Uterus (tissue), 4 donors: ENCODE measurements around the gene CMTM5. TPM values are rescaled to one million over a fixed set of nuclear protein-coding genes. Genes with fewer than 3 reads are reported as not detected.

Experiments used
- DNase-seq, 2 donors: peaks; one replicate each; pipeline ENCODE4 v3.0.0-alpha.2; 2019 to 2020
- H3K27ac ChIP-seq, 2 donors: fragments of 200-600 bp; sonication (generic); 1 replicate in 1 of 2; 2 replicates in 1 of 2; pipeline ENCODE4 v1.5.1; 2016 to 2018
- H3K27me3 ChIP-seq, 2 donors: fragments of 200-600 bp; sonication (generic); one replicate each; pipeline ENCODE4 v1.5.1; 2018 to 2019; ENCODE audit warnings: control low read depth in 1 of 2
- H3K36me3 ChIP-seq, 2 donors: fragments of 200-600 bp; sonication (generic); one replicate each; pipeline ENCODE4 v1.5.1; 2019; ENCODE audit warnings: control low read depth in 1 of 2
- H3K4me1 ChIP-seq, 2 donors: fragments of 200-600 bp; sonication (generic); one replicate each; pipeline ENCODE4 v1.5.1; 2018 to 2019; ENCODE audit warnings: control low read depth in 1 of 2
- H3K4me3 ChIP-seq, 2 donors: fragments of 200-600 bp; sonication (generic); 1 replicate in 1 of 2; 2 replicates in 1 of 2; pipeline ENCODE4 v1.5.1; 2018 to 2019; ENCODE audit warnings: mild to moderate bottlenecking in 1 of 2
- H3K9me3 ChIP-seq, 2 donors: fragments of 200-600 bp; sonication (generic); one replicate each; pipeline ENCODE4 v1.5.1; 2019; ENCODE audit warnings: control low read depth in 1 of 2
- CTCF ChIP-seq, 4 experiments: fragments of 200-600 bp in 2 of 4; fragments of 450-650 bp in 2 of 4; sonication (generic) in 2 of 4; IDR thresholded peaks; one replicate each; pipeline ENCODE4 v1.5.1; 2016 to 2019; ENCODE audit warnings: antibody characterized with exemption in 4 of 4, mild to moderate bottlenecking in 2 of 4, moderate library complexity in 1 of 4
- POLR2A ChIP-seq, 2 donors: fragments of 450-650 bp; IDR thresholded peaks; one replicate each; pipeline ENCODE4 v1.6.1; 2016; ENCODE audit warnings: antibody characterized with exemption in 2 of 2, mild to moderate bottlenecking in 1 of 2, moderate library complexity in 1 of 2
- intact Hi-C: fragments of 100-400 bp; cut with DNase I; formaldehyde crosslinking; loops from one replicate; pipeline ENCODE4 v1.15.1; 2023; ENCODE audit warnings: low total_unique reads
- total RNA-seq, 4 donors: library from RNA; depleted of rRNA in 3 of 4; stranded (reverse); fragments of >200 nt in 3 of 4; gene quantifications; one replicate each; pipeline versions ENCODE4 v1.1.0 to v1.2.4, GENCODE V29; 2014 to 2023
- donor health status: DM: yes; HTN: yes; CAD: no.

CMTM5 gene
- total RNA-seq, 4 donors from 2014 or later = 1.3 to 14.9 (median 6.5) TPM; not detected in 1

GRCh38 chr14:23373041-23373440 is 3.8 kb upstream of the CMTM5 start:
- Histone ChIP-seq H3K9me3 (no peaks in the 10 kb centered on the region), H3K4me1 (no peaks in the 10 kb centered on the region), H3K27me3 (no peaks in the 10 kb centered on the region), H3K4me3 (no peak overlapping the region), H3K27ac (no peak overlapping the region), H3K36me3 (no peaks in the 10 kb centered on the region)
- intact Hi-C loops = no loop called here
- TF ChIP-seq CTCF (IDR thresholded peaks at IDR 0.05) (no peak), POLR2A (IDR thresholded peaks at IDR 0.05) (no peak)
- DNase-seq = no peak

- no peaks in the 10 kb centered on the region for H3K4me1 ChIP-seq
- DNase-seq = no peak
- no peak for TF ChIP-seq CTCF (IDR thresholded peaks at IDR 0.05)
- TF ChIP-seq POLR2A (IDR thresholded peaks at IDR 0.05) = no peak
- no peak overlapping the region for H3K27ac ChIP-seq
- intact Hi-C loops = loop anchor here (5.0 kb wide), 1 partner anchor 48 kb away; no protein-coding TSS in a partner anchor
- H3K9me3 ChIP-seq = no peaks in the 10 kb centered on the region
- H3K36me3 ChIP-seq = no peaks in the 10 kb centered on the region
- no peak overlapping the region for H3K4me3 ChIP-seq
- no peaks in the 10 kb centered on the region for H3K27me3 ChIP-seq
Observed at GRCh38 chr14:23375527-23376251, 1.2 kb upstream of the CMTM5 start.

GRCh38 chr14:23377198-23377550 is 328 bp downstream of the CMTM5 start:
- DNase-seq = no peak
- Histone ChIP-seq H3K4me3 (no peak overlapping the region), H3K9me3 (no peaks in the 10 kb centered on the region), H3K36me3 (no peaks in the 10 kb centered on the region), H3K4me1 (no peaks in the 10 kb centered on the region), H3K27me3 (no peaks in the 10 kb centered on the region), H3K27ac (peak overlapping the region in 1 of 2 donors; percentile 10)
- TF ChIP-seq CTCF (IDR thresholded peaks at IDR 0.05) = no peak
- no peak for TF ChIP-seq POLR2A (IDR thresholded peaks at IDR 0.05)
- intact Hi-C loops = loop anchor here (5.0 kb wide), 1 partner anchor 50 kb away; no protein-coding TSS in a partner anchor

GRCh38 chr14:23377573-23378563 is 1.0 kb downstream of the CMTM5 start:
- Histone ChIP-seq H3K27me3 (no peaks in the 10 kb centered on the region), H3K4me1 (no peaks in the 10 kb centered on the region), H3K36me3 (no peaks in the 10 kb centered on the region), H3K4me3 (no peak overlapping the region), H3K9me3 (no peaks in the 10 kb centered on the region), H3K27ac (no peak overlapping the region)
- no peak for TF ChIP-seq CTCF (IDR thresholded peaks at IDR 0.05)
- no peak for TF ChIP-seq POLR2A (IDR thresholded peaks at IDR 0.05)
- no peak for DNase-seq
- intact Hi-C loops = loop anchor here (5.0 kb wide), 1 partner anchor 51 kb away; no protein-coding TSS in a partner anchor
